IPS-20b (cell line): ENCODE data around the gene C16orf87.

ENCODE experiments used
- H3K27ac ChIP-seq: one replicate; pipeline ENCODE4 v1.5.1; 2013; ENCODE audit warnings: low read length
- H3K27me3 ChIP-seq: 2 replicates; pipeline ENCODE4 v1.6.1; 2013; ENCODE audit warnings: mild to moderate bottlenecking, low read length, inconsistent platforms; ENCODE audit not compliant: insufficient read depth
- H3K36me3 ChIP-seq: 2 replicates; pipeline ENCODE4 v1.6.1; 2013; ENCODE audit warnings: low read depth, mild to moderate bottlenecking, inconsistent platforms, low read length, moderate library complexity; ENCODE audit not compliant: insufficient read depth
- H3K4me1 ChIP-seq: 2 replicates; pipeline ENCODE4 v1.6.1; 2013; ENCODE audit warnings: mild to moderate bottlenecking, control low read depth, inconsistent platforms, low read length, moderate library complexity; ENCODE audit not compliant: insufficient read depth
- H3K4me3 ChIP-seq: 2 replicates; pipeline ENCODE4 v1.5.1; 2013; ENCODE audit warnings: mild to moderate bottlenecking, low read length, inconsistent platforms
- H3K9ac ChIP-seq: 2 replicates; pipeline ENCODE4 v1.6.1; 2013; ENCODE audit warnings: low read depth, mild to moderate bottlenecking, inconsistent platforms, low read length, moderate library complexity
- H3K9me3 ChIP-seq: 2 replicates; pipeline ENCODE4 v1.6.1; 2013; ENCODE audit warnings: mild to moderate bottlenecking, low read depth, low read length, inconsistent platforms; ENCODE audit not compliant: insufficient read depth

The C16orf87 gene

DNA sequence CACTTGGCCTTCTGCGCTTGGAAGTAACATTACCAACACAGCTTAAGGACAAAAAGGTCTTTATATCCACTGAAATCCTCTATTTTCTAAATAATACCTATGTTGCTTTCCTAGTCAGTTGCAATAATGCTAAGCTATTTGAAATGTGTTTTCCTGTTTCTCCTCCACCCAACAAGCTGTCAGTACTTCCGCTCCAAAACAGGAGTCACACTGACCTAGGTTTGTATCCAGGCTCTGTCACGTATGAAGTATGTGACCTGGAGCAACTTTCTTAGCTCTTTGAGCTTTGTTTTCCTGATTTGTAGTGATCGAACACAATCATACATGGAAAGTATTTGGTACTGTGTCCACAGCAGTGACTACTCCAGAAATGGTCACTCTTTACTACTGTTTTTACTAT, 58.5 kb downstream of the C16orf87 start:
- Histone ChIP-seq H3K4me3 (no peak overlapping the region), H3K9me3 (no peaks in the 10 kb centered on the region), H3K9ac (no peak overlapping the region), H3K4me1 (no peaks in the 10 kb centered on the region), H3K27ac (no peak overlapping the region), H3K36me3 (no peaks in the 10 kb centered on the region), H3K27me3 (no peaks in the 10 kb centered on the region)

DNA sequence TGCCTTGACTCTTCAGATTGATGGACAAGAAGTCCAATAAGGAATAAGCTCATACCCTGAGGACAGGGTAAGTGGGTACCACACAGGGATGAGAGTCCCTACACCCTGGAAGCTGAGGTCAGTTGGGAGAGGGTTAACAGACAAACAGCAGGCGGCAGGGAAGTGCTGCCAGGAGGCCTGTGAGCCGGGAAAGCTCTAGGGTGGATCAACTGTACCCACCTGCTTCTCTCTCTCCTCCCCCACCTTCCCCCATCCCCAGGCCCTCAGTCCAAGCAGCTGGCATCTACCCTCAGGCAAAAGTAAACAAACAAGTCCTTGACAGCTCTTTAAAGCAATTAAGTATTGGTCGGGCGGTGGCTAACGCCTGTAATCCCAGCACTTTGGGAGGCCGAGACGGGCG, 62.2 kb downstream of the C16orf87 start:
- no peaks in the 10 kb centered on the region for H3K27me3 ChIP-seq
- H3K4me1 ChIP-seq, result no peaks in the 10 kb centered on the region
- H3K4me3 ChIP-seq, result no peak overlapping the region
- H3K36me3 ChIP-seq, result no peaks in the 10 kb centered on the region
- no peak overlapping the region for H3K27ac ChIP-seq
- no peak overlapping the region for H3K9ac ChIP-seq
- H3K9me3 ChIP-seq, result no peaks in the 10 kb centered on the region

DNA sequence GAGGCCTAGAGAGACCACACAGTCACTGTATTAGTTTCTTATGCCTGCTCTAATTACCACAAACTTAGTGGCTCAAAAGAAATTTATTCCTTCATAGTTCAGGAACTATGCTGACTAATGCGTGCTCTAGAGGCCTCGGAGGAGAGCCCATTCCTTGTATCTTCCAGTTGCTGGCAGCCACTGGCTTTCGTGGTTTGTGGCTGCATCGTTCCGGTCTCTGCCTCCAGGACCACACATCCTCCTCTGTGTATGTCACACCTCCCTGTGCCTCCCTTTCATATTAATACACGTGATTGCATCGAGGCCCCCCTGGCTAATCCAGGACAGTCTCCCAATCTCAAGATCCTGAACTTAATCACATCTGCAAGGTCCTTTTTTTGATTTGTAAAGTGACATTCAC, 65.9 kb downstream of the C16orf87 start:
- Histone ChIP-seq H3K36me3 (no peaks in the 10 kb centered on the region), H3K4me1 (no peaks in the 10 kb centered on the region), H3K27ac (no peak overlapping the region), H3K9ac (no peak overlapping the region), H3K9me3 (no peaks in the 10 kb centered on the region), H3K4me3 (no peak overlapping the region), H3K27me3 (no peaks in the 10 kb centered on the region)

DNA sequence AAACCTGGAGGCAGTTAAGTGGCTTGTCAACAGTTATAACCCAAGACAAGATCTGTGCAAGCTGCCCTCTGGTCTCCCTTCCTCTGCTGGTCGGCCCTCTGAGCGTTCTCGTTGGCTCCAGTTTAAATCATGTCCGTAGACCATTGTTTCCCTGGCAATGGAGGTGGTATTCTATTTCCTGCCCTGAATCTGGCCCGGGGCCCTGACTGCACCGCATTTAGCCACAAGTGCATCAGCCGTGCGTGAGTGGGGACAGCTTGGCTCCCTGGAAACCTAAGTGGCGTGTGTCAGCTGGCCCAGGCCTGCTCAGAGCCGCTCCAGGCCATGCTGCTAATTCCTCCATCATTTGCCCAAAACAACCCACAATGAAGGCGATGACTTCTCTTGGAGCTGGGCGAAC, 67.8 kb downstream of the C16orf87 start:
- no peak overlapping the region for H3K9ac ChIP-seq
- no peaks in the 10 kb centered on the region for H3K9me3 ChIP-seq
- H3K4me1 ChIP-seq, result no peaks in the 10 kb centered on the region
- H3K27ac ChIP-seq, result no peak overlapping the region
- H3K4me3 ChIP-seq, result no peak overlapping the region
- H3K36me3 ChIP-seq, result no peaks in the 10 kb centered on the region
- H3K27me3 ChIP-seq, result no peaks in the 10 kb centered on the region

DNA sequence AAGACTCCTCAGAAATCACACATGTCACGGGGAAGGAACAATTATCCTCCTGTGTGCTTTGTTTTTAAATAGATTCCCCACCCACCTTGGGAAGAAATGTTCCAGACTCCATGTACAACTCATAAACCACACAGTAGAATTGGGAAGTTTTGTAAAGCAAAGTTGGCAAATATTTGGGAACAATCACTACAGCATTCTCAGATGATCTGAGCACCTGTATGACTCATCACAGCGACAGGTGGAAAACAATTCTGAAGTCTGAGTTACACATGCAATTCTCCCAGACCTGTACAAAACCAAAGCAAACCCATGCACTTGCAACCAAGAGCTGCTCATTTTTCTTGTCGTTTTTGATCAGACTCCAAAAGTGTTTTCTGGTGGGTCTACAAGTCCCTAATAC, 68.4 kb downstream of the C16orf87 start:
- peaks cover under 1% of the 10 kb centered on the region; the same call in 1 of the 2 replicates for H3K4me1 ChIP-seq
- H3K9ac ChIP-seq, result no peak overlapping the region
- no peak overlapping the region for H3K4me3 ChIP-seq
- no peak overlapping the region for H3K27ac ChIP-seq
- H3K36me3 ChIP-seq, result no peaks in the 10 kb centered on the region
- no peaks in the 10 kb centered on the region for H3K27me3 ChIP-seq
- H3K9me3 ChIP-seq, result no peaks in the 10 kb centered on the region

DNA sequence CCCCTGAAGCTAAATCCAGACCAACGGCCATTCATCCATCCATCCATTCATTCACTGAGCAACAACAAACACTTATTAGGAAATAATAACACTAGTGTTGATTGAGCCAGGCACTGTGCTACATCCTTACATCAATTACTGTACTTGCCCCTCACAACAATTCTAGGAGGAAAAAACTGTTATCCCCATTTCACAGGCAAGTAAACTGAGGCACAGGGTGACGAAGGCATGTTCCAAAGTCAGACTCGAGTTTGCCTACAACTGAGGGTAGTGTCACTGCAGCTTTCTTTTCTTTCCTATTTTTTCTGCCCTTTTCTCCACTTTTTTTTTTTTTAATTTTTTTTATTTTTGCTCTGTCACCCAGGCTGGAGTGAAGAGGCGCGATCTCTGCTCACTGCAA, 71.7 kb downstream of the C16orf87 start:
- no peaks in the 10 kb centered on the region for H3K27me3 ChIP-seq
- no peak overlapping the region for H3K4me3 ChIP-seq

DNA sequence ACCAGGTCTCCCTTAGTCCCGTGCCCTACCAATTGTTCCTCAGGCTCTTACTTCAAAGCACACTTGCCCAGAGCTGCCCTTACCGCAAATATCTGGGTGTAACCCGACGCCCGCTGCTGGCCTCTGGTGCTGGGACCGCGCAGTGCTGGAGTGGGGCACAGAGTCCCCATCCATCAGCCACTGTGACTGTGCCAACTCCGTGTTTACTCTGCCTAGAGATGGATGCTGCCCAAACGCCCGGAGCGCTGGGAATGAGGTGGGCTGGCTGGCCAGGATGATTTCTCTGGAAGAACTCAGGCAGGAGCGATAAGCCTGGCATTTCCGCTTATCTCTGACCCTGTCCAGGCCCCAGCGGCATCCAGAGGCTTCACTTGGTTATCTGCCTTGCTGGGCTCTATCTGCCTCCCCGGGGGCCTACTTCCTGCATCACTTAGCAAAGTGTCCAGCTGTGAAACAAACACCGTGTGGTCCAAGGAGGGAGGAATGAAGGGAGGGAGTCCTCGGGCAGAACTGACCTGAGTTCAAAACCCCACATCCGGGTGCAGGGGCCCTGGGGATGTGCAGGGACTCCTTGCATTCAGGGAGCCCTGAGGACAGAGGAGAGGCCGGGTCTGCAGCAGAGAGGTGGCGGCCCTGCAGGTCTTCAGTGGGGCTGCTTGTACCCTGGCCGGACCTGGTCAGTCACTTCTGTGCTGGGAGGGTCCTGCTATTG, 73.5 kb downstream of the C16orf87 start:
- H3K4me1 ChIP-seq, result peaks cover 4% of the 10 kb centered on the region; the same call in 1 of the 2 replicates
- H3K36me3 ChIP-seq, result no peaks in the 10 kb centered on the region
- no peak overlapping the region for H3K9ac ChIP-seq
- no peaks in the 10 kb centered on the region for H3K9me3 ChIP-seq
- no peaks in the 10 kb centered on the region for H3K27me3 ChIP-seq
- no peak overlapping the region for H3K27ac ChIP-seq
- no peak overlapping the region for H3K4me3 ChIP-seq

More for the DNA sequence above, 71.7 kb downstream of the C16orf87 start:
- no peak overlapping the region for H3K27ac ChIP-seq
- no peaks in the 10 kb centered on the region for H3K36me3 ChIP-seq
- H3K9me3 ChIP-seq, result no peaks in the 10 kb centered on the region
- no peak overlapping the region for H3K9ac ChIP-seq
- H3K4me1 ChIP-seq, result peaks cover 4% of the 10 kb centered on the region; the same call in 1 of the 2 replicates

GRCh38 chr16:46756772-46757171, 74.2 kb downstream of the C16orf87 start:
- Histone ChIP-seq H3K27me3 (no peaks in the 10 kb centered on the region), H3K27ac (no peak overlapping the region), H3K4me1 (peaks cover 4% of the 10 kb centered on the region; the same call in 1 of the 2 replicates), H3K36me3 (no peaks in the 10 kb centered on the region), H3K4me3 (no peak overlapping the region), H3K9me3 (no peaks in the 10 kb centered on the region), H3K9ac (no peak overlapping the region)

DNA sequence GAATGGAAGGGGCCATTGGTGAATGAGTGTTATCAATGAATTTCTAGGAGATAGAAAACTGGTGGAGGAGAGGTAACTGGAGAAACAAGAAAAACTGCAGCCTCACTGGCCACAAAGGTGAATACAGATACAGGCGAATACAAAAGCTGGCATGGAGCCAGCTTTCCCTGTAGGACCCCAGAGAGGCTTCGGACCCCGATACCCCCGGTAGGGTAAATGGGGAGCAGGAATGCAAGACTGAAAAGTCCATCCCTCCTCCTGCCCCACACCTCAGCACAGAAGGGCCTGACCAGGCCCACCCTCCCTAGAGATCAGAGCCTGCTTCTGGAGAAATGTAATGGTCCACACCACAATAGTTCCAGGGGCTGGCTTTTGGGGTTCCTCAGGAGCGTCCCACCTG, 78.0 kb downstream of the C16orf87 start:
- no peaks in the 10 kb centered on the region for H3K36me3 ChIP-seq
- no peak overlapping the region for H3K9ac ChIP-seq
- no peak overlapping the region for H3K4me3 ChIP-seq
- H3K27ac ChIP-seq, result no peak overlapping the region
- no peaks in the 10 kb centered on the region for H3K27me3 ChIP-seq
- peaks cover 4% of the 10 kb centered on the region; the same call in 1 of the 2 replicates for H3K4me1 ChIP-seq
- no peaks in the 10 kb centered on the region for H3K9me3 ChIP-seq

DNA sequence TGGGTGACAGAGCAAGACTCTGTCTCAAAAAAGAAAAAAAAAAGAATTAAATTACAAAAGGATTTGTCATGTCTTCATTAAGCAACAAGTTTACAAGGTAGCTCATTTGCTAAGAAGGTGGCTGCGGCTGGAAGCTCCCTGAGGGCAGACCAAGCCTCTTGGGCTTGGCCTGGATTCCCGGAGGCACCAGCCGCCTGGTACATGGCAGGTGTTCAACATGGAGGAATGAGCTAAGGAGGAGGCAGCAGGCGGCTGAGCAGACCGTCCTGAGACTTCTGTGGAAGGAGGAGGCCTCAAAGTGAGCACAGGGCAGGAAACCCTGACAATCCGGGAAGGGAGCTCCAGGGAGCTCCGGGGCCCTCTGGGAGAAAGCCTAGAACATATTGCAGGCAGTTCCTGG, 79.6 kb downstream of the C16orf87 start:
- H3K4me3 ChIP-seq, result no peak overlapping the region
- no peak overlapping the region for H3K27ac ChIP-seq
- no peaks in the 10 kb centered on the region for H3K27me3 ChIP-seq
- H3K9me3 ChIP-seq, result no peaks in the 10 kb centered on the region
- no peaks in the 10 kb centered on the region for H3K36me3 ChIP-seq
- H3K4me1 ChIP-seq, result peaks cover 5% of the 10 kb centered on the region; the same call in 1 of the 2 replicates
- H3K9ac ChIP-seq, result no peak overlapping the region

- Histone ChIP-seq H3K27ac (no peak overlapping the region), H3K36me3 (no peaks in the 10 kb centered on the region), H3K4me1 (peaks cover 5% of the 10 kb centered on the region; the same call in 1 of the 2 replicates), H3K9me3 (no peaks in the 10 kb centered on the region), H3K27me3 (no peaks in the 10 kb centered on the region), H3K4me3 (no peak overlapping the region), H3K9ac (no peak overlapping the region)
Measured at GRCh38 chr16:46748775-46749705, 81.9 kb downstream of the C16orf87 start.
